Endothelial cell (in vitro differentiated cells): Measurements from ENCODE around the gene MAJIN. TPM values are rescaled to one million over a fixed set of nuclear protein-coding genes. Genes with fewer than 3 reads are reported as not detected.

Source experiments
- DNase-seq: peaks from one replicate; pipeline ENCODE4 v3.0.0; 2021; ENCODE audit warnings: low spot score
- H3K27ac Mint-ChIP-seq: one replicate; pipeline ENCODE4 v1.8.0; 2021; ENCODE audit warnings: mixed read lengths, inconsistent platforms; ENCODE audit not compliant: unreplicated experiment
- H3K27me3 Mint-ChIP-seq: one replicate; pipeline ENCODE4 v1.8.0; 2021; ENCODE audit warnings: mild to moderate bottlenecking, moderate library complexity, mixed read lengths, inconsistent platforms; ENCODE audit not compliant: unreplicated experiment
- H3K36me3 Mint-ChIP-seq: one replicate; pipeline ENCODE4 v1.8.0; 2021; ENCODE audit warnings: mild to moderate bottlenecking, low read depth, mixed read lengths, inconsistent platforms; ENCODE audit not compliant: unreplicated experiment
- H3K4me1 Mint-ChIP-seq: one replicate; pipeline ENCODE4 v1.8.0; 2021; ENCODE audit warnings: mild to moderate bottlenecking, mixed read lengths, inconsistent platforms; ENCODE audit not compliant: unreplicated experiment
- H3K4me3 Mint-ChIP-seq: one replicate; pipeline ENCODE4 v1.8.0; 2021; ENCODE audit warnings: mild to moderate bottlenecking, mixed read lengths, inconsistent platforms; ENCODE audit not compliant: unreplicated experiment
- H3K9me3 Mint-ChIP-seq: one replicate; pipeline ENCODE4 v1.8.0; 2021; ENCODE audit warnings: mixed read lengths, inconsistent platforms; ENCODE audit not compliant: unreplicated experiment
- total RNA-seq: library from RNA; stranded (reverse); fragmentation: NEBNext Ultra II Directional; extraction: Animal tissue kit (Norgen Biotek cat#: 25700); gene quantifications from one replicate; pipeline ENCODE4 v1.2.1, GENCODE V29; 2021; ENCODE audit not compliant: unreplicated experiment
- TF ChIP-seq, protein P1 (sequence below): fragments of 200-600 bp; sonication (generic); IDR thresholded peaks from one replicate; pipeline ENCODE4 v1.5.0; 2021; ENCODE audit warnings: antibody characterized with exemption; ENCODE audit not compliant: unreplicated experiment

MAJIN gene
- total RNA-seq, 1 donor from 2014 or later, result not detected

DNA sequence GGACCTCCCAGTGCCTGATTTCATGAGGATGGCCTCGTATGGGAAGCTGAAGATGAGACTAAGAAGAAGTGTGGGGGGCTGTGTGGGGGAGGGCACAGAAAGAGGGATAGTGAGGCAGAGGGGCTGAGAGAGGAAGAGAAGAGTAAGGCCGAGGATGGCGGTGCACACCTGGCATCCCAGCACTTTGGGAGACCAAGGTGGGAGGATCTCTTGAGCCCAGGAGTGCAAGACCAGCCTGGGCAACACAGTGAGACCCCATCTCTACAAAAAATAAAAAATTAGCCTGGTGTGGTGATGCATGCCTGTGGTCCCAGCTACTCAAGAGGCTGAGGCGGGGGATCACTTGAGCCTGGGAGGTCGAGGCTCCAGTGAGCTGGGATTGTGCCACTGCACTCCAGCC is 80.0 kb downstream of the MAJIN start:
- peak overlapping the region; percentile 10 for H3K27ac Mint-ChIP-seq
- no peak for DNase-seq
- no peak overlapping the region for H3K4me3 Mint-ChIP-seq
- no peaks in the 10 kb centered on the region for H3K9me3 Mint-ChIP-seq
- peaks cover 1% of the 10 kb centered on the region for H3K36me3 Mint-ChIP-seq
- peaks cover 13% of the 10 kb centered on the region for H3K4me1 Mint-ChIP-seq
- H3K27me3 Mint-ChIP-seq, result peaks cover 8% of the 10 kb centered on the region
- TF ChIP-seq, protein P1, sequence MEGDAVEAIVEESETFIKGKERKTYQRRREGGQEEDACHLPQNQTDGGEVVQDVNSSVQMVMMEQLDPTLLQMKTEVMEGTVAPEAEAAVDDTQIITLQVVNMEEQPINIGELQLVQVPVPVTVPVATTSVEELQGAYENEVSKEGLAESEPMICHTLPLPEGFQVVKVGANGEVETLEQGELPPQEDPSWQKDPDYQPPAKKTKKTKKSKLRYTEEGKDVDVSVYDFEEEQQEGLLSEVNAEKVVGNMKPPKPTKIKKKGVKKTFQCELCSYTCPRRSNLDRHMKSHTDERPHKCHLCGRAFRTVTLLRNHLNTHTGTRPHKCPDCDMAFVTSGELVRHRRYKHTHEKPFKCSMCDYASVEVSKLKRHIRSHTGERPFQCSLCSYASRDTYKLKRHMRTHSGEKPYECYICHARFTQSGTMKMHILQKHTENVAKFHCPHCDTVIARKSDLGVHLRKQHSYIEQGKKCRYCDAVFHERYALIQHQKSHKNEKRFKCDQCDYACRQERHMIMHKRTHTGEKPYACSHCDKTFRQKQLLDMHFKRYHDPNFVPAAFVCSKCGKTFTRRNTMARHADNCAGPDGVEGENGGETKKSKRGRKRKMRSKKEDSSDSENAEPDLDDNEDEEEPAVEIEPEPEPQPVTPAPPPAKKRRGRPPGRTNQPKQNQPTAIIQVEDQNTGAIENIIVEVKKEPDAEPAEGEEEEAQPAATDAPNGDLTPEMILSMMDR, result no peak

DNA sequence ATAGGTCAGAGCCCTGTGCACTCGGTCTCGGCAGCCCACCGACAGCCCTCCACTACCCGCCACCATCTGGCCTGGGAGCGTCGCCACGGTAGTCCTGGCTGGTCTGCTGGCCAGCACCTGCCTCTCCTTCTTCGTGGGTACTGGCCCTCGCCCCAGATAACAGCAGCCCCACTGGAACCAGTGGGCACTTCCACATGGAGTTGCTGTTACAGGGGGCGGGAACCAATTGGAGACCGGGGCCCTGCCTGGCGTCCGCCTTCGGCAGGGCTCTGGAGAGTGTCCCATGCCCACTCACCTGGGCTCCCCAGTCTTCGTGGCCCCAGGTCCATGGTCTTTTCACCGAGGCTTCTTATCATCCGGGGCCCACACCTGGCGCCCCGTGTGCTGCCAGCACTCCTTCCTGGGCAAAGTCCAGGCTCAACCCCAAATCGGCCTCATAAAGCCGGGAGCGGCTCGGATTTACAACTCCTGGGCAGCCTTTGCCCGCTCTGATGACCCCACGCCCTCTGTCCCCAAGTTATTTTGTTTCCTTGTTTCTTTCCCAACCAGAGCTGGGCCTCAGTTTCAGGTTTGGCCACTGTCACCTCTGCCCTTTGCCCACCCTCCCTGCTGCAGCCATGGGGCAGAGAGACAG is 80.6 kb downstream of the MAJIN start:
- H3K27me3 Mint-ChIP-seq, result peaks cover 8% of the 10 kb centered on the region
- TF ChIP-seq, protein P1, result no peak
- DNase-seq, result no peak
- H3K4me3 Mint-ChIP-seq, result no peak overlapping the region
- no peaks in the 10 kb centered on the region for H3K36me3 Mint-ChIP-seq
- H3K4me1 Mint-ChIP-seq, result peaks cover 13% of the 10 kb centered on the region
- no peak overlapping the region for H3K27ac Mint-ChIP-seq
- no peaks in the 10 kb centered on the region for H3K9me3 Mint-ChIP-seq

DNA sequence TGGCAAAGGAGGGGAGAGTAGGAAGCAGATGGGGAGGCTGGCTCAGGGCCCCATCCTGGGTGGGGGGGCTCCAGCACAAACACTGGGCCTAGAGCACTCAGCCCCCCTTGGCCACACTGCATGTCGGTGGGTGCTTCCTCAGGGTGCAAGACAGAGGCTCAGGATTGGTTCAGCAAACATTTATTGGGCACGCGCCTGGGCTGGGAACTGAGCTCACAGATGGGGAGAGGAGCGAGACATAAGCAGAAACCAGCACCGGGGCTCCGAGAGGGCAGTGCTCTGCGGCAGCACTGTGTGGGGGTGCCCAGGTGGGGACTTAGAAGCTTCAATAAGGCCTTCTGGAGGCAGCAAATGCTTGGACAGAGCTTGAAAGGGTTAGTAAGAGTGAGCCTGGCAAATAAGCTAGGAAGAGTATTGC is 81.4 kb downstream of the MAJIN start:
- DNase-seq, result no peak
- no peaks in the 10 kb centered on the region for H3K9me3 Mint-ChIP-seq
- peaks cover 13% of the 10 kb centered on the region for H3K4me1 Mint-ChIP-seq
- H3K27me3 Mint-ChIP-seq, result peaks cover 4% of the 10 kb centered on the region
- H3K27ac Mint-ChIP-seq, result no peak overlapping the region
- no peak overlapping the region for H3K4me3 Mint-ChIP-seq
- TF ChIP-seq, protein P1, result no peak
- no peaks in the 10 kb centered on the region for H3K36me3 Mint-ChIP-seq

DNA sequence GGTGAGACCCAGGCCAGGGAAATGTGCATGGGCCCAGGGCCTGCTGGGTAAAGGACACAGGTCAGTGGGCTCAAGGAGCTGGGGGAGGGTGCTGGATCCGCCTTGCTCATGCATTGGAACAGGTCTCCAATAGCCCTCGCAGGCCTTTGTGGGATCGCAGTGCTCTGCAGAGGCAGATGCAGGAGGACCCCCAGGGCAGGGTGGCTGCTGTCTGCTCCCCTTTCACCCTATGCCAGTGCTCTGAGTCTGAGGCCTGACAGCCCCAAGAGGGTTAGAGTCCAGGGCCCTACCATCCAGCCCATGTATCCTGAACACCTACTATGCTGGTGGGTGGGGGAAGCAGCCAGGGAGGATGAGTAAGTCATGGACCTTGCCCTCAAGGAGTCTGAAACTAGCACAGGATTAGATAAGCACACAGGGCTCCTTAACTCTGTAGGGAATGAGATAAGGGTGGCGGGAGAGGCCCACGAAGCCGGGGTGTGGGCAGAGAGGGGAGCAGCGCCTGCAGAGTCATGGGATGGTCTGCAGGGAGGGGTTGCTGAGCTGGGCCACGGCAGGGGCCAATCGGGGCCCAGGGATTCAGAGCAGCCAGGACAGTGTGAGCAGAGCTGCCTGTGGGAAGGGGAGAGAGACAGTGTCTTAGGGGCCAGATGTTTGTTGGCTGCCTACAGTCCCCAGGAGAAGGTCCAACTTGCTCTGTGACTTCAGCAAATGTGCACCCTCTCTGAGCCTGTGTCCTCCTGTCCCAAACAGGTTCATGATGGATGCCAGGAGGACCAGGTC is 83.0 kb downstream of the MAJIN start:
- no peaks in the 10 kb centered on the region for H3K36me3 Mint-ChIP-seq
- H3K4me3 Mint-ChIP-seq, result no peak overlapping the region
- peaks cover 5% of the 10 kb centered on the region for H3K27me3 Mint-ChIP-seq
- TF ChIP-seq, protein P1, result no peak
- DNase-seq, result no peak
- H3K27ac Mint-ChIP-seq, result no peak overlapping the region
- H3K4me1 Mint-ChIP-seq, result peaks cover 13% of the 10 kb centered on the region
- H3K9me3 Mint-ChIP-seq, result no peaks in the 10 kb centered on the region

DNA sequence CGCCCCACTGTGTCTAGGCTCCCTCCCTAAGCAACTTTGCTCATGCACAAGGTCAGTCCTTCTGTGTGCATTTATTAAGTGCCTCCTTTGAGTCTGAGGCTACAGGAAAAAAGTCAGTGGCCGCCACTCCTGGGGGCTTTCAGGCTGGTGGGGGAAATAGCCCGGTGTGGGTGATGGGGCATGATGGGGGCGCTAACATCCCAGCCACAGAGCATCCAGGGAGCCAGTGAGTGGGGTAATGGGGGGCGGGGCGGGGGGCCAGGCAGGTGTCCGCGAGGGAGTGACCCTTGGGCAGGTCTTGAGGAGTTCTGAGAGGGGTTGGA is 83.5 kb downstream of the MAJIN start:
- H3K9me3 Mint-ChIP-seq, result no peaks in the 10 kb centered on the region
- peak overlapping the region; percentile 77 for H3K4me3 Mint-ChIP-seq
- no peak overlapping the region for H3K27ac Mint-ChIP-seq
- H3K4me1 Mint-ChIP-seq, result peaks cover 13% of the 10 kb centered on the region
- H3K36me3 Mint-ChIP-seq, result no peaks in the 10 kb centered on the region
- no peak for DNase-seq
- peaks cover 5% of the 10 kb centered on the region for H3K27me3 Mint-ChIP-seq
- TF ChIP-seq, protein P1, result no peak
